Activated CD8-positive, alpha-beta memory T cell treated with anti-CD3 and anti-CD28 coated beads, Interleukin-2, amount 50 U/mL, for 1 hour (primary cell): Measurements from ENCODE around the gene C13orf46.

ENCODE experiments used
- DNase-seq: peaks from one replicate; pipeline ENCODE4 v3.0.0-alpha.2; 2020; ENCODE audit errors: extremely low read depth

The C13orf46 gene

DNA sequence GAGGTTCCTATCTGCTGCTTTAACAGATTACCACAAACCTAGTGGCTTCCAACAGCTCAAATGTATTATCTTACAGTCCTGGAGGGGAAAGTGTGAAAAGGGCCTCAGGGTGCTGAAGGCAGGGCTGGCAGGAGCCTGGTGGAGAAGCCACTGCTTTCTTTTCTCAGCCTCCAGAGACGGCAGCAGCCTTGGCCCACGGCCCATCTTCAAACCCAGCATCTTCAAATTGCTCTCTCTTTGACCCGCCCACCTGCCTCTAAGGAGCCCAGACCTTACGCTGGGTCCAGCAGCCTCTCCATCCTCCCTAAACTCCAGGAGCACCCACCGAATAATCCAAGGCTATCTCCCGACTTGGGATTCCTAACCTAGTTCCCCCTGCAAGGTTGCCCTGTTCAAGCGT, 35.6 kb downstream of the C13orf46 start:
- DNase-seq = no peak

DNA sequence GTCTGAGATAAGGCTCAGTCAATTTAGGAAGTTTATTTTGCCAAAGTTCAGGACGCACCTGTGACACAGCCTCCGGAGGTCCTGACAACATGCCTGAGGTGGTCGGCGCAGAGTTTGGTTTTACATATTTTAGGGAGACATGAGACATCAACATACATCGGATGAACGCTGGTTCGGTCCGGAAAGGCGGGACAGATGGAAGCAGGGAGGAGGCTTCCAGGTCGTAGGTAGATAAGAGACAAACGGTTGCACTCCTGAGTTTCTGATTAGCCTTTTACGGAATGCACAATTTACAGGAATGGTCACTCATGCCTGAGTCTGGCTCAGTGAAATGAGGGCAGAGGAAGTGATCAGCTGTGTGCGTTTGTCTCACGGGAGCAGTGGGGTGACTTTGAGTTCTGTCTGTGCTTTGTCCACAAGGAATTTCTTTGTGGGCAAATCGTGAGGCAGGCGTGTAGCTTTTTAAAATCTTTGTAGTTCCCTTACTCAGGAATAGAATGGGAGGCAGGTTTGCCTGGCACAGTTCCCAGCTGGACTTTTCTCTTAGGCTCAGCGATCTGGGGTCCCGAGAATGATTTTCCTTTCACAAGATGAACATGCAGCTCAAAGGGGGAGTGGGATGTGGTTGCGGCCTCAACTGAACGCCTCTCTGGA, 36.2 kb downstream of the C13orf46 start:
- DNase-seq = no peak

DNA sequence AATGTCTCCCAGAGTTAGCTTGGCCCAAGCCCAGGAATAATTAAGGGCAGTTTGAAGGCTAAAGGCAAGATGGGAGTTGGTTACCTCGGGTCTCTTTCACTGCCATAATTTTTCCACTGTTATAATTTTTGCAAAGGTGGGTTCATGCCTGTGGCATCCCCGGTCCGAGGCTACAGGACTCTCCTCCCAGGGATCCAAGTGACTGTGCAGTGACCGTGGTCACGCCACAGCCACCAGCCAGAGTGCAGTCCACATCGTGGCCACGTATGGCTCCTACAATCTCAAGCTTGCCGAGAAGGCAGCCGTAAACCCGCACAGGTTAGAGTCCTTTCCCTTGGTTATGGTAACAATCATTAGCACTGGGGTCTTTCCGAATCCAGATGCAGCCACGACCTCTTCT, 36.8 kb downstream of the C13orf46 start:
- no peak for DNase-seq

DNA sequence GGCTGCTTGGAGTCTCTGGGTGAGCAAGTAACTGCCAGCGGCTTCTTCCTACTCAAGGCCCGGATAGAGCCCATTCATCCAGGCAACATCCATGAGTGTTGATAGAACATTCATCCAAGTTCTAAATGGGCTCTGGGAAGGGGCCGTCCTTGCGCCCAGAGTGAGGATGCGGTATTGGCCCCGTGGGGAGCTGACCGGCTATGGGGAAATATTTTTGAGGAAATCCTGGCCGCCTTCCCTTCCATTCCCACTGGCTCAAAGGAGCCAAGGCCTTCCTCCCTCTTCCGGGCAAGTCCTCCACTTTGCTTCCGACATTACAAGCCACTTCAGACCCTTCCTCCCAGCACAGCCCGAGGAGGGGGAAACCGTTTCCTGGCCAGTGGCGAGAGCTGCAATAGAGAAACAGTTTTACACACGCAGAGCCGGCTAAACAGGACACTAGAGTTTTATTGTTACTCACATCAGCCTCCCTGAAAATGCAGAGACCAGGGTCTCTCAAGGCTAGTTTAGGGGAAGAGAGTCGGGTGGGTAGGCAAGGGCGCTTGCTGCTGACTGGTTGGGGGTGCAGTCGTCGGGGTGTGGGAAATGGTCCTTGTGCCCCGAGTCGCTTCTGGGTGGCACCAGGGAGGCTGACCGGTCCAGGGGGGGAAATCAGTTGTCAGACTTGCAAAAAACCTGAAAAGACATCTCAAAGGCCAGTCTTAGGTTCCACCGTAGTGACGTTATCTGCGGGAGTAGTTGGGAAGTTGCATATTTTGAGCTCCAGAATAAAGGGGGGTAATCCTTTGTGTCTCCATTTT, 37.5 kb downstream of the C13orf46 start:
- DNase-seq = no peak

DNA sequence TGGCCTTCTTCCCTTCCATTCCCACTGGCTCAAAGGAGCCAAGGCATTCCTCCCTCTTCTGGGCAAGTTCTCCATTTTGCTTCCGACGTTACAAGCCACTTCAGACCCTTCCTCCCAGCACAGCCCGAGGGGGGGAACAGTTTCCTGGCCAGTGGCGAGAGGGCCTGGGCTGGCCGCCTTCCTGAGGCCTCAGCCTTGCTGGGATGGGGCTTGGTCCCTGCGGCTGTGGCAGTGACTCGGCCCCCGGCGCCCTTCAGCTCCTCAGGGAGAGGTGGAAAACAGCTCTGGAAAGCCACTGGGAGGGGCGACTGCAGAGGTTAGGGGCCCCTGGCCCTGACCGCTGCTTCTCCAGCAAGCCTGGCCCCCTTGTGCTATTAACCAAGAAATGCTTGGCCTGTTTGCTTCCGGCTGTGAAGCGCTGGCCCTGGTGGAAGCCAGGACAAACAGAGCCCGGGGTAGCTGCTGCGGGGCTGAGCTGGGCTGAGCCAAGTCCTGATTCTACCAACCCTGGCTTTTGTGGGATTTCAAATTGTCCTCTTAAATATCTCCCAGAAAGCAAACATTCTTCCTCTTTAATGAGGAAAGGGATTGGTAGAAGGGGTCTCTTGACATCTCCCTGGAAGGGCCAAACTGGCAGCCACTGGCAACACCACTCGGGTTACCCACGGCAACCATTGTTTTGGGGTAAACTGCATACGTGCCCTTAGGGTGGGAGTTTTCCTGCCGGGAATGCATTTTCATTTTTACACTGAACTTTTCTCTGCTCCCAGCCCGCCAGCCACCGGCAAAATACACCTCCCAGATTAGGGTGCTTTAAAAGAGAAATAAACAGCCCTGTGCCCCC, 38.7 kb downstream of the C13orf46 start:
- no peak for DNase-seq

DNA sequence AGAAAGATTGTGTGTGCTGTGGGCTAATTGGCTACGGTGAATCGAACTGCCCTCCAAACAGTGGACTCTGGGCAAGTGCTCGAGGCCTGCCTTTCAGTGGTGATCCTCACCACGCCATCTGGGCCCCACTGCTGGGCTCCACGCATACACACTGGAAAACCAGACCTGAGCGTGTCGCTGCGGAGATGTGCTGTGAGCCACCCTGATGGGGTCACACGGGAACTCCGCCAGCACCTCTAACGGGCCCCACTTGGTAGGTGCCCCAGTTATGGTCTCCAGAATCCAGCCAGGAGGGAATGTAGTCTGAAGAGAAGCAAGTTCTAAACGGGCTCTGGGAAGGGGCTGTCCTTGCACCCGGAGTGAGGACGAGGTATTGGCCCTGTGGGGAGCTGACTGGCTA, 39.3 kb downstream of the C13orf46 start:
- no peak for DNase-seq

DNA sequence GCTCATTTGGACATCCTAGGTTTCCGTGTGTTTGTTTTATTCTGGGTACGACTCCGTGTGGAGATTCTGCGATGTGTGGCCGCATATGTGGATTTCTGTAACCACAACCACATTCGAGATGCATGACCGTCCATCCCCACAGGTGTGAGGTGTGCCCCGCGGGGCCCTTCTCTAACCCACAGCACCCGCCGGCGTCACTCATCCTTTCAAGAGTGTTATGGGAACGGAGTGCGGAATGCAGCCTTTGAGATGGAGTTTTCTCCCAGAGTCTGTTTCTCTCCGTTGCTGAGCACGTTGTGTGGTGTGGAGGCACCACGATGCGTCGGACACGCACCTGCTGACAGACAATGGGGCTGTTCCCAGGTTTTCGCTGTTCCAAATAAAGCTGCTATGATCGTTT, 40.0 kb downstream of the C13orf46 start:
- DNase-seq = no peak

DNA sequence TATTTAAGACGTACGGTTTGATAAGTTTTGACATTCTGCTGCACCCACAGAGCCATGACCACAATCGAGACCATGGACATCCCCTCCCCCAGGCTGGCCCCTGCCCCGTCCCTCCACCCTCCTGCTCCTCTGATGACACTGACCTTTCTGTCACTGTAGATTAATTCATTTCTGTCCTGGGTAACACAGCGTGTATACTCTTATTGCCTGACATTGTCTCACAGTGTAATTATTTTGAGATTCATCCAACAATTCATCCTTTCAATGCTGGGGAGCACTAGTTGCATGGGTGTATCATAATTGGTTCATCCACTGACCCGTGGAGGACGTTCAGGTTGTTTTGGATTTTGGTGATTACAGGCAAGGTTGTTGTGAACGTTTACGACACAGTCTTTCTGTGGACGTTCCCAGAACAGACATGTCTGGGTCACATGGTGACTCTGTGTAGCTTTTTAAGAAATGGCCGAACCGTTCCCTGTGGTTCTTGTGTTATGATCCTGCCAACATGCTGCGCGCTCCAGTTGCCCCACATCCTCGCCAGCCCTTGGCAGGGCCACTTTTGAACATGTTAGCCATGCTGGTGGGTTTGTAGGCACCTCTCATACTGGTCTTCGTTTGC, 41.9 kb downstream of the C13orf46 start:
- DNase-seq = no peak

DNA sequence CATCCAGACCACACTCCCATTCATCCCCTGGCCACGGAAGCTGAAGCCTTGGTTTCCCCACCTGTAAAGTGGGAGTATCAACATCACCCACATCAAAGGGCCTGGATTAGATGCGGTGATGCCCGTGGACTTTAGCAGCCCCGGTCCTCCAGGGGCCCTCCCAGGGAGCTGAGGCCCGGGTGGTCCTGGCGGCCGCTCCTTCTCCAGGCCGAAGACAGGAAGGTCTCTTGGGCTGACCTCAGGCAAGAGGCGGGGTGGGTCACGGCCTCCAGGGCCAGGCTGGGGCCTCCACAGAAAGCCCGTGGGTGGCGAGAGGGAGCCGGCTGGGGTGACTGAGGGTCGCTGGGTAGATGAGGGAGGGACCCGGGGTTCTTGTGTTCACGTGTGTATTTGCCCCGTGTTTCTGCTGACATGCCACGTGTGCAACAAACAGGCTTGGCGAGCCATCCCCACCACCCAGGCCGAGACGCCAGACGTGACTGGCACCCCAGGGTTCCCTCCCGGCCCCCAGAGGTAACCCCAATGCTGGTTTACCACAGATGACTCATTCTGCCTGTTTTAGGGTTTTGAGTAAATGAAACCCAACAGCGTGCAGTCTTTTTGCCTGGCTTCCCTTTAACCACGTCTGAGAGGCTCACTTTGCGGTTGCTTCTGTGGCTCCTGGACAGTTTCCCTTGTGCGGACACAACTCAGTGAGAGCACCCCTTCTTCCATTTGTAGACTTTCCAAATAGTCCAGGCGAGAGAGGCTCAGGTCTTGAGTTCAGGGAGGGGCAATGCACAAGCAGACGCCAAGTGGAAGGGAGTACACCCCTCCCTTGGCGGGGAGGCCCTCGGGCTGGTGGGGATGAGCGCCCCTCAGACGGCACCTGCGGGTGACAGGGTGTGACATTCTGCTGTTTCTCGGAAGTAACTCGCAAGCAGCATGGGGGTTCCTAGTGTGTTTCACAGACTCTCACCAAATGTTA, 42.9 kb downstream of the C13orf46 start:
- DNase-seq = peak; percentile 39

DNA sequence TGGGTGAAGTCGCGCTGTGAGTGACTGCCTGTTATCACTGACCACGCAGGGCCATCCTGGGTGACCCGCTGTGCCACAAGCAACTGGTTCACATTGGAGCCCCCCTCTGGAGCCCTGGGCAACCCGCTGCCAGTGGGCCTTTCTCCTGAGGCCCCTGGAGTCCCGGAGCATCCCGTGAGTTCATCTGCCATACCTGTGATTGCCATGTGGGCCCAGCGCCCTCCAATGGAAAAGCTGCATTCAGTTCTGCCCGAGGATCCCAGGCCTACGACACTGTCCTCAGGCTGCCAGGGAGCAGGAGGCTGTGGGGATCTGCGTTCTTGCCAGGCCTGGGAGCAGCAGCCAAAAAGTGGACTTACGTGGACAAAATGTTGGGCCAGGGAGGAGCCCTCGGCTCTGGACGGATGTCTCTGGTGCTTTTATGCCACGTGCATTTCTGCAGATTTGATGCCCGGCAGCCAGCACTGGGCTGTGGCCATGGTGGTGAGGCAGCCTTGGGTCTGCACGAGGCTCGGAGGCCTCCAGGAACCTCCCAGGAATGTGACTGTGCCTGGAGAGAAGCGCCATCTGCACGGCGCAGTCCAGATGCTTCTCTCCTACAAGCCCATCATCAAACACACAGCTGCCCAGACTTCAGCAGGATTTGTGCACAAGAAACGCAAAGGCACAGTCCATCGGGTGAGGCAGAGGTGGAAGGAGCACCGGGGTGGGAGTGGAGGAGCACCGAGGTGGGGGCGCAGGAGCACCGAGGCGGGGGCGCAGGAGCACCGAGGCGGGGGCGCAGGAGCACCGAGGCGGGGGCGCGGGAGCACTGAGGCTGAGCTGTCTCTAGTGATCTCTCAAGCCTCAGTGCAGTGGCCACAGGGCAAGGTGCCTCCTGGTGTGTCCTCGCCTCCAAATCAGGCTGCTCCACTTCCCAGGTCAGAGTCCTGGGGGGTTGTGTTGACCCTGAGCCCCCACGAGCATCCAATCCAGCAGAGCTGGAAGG, 44.0 kb downstream of the C13orf46 start:
- DNase-seq = no peak

DNA sequence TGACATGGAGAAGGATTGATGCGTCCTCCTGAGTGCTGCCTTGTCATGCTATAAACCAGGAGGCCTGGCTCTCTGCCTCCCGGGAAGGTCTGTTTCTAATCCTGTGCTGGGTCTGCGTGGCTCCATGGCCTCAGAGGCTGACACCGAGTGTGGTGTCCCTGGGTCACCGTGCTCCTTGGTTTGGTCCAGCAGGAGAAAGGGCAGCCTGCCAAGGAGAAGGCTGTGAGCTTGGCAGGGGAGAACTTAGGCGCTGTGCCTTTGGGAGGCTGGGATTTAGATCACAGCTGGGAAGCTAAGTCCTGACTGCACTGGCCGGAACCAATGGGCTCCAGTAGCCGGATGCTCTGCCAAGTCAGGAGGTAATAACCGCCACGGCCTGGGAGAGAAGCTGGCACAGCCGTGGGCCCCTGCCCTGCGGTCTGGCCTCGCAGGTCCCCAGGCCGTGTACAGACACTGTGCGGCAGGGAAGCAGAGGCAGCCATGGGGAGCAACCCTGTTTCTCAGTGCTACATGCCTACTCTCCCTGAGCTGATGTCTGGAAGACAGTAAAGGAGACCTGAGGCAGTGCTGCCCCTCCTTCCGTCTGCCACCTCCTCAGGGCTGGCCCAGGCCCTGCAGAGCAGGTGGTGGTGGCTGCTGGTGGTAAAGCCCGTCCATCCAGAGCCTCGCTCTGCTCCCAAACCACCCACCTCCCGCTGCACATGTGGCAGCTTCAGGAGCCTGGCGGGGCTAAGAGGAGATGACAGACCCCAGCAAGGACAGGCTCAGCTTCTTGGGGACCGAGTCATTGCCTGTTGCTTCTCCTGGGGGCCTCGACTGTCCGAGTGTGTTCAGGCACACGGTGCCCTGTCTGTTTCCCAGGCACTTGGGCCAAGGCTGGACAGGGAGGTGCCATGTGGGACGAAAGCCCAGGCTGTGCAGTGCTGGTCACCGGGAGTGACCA, 44.9 kb downstream of the C13orf46 start:
- no peak for DNase-seq

DNA sequence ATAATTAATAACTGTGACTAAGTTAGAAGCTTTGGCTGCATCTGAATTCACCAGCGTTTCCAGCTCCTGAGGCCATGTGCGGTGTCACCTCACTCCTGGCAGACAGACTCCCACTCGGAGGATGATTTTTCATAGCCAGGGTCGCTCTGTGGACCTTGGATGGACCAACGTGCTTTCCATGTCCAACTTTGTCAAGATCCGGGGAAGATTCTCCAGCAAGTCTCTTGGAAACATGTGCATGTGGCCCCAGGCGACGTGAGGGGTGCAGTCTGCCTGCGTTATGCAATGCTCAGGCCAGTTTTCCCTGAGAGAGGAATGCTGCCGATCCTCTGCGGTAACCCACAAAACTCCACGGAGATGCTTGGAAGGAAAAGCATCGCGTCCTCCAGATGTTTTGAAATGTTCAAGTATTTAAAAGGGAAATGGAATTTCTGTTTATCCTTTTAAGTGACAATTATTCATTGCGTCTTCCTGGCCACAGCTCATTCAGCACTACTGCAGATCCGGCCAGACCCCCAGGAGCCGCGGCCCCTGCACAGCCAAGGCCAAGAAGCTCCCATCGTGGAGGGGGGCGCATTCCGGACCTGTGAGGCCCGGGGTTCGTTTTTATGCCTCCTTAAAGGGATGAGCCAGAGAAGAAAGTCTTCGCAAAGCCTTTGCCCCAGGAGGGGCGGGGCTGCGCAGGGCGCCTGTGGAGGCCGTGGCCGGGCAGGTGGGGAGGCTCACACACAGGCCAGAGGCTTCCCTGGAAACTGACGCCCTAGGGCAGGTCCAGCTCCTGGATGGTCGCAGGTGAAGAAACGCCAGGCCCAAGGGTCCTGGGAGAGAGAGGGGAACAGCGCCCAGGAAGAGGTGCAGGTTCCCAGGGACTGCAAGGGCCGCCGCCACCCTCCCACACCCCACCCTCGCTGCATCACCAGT, 46.0 kb downstream of the C13orf46 start:
- DNase-seq = no peak

DNA sequence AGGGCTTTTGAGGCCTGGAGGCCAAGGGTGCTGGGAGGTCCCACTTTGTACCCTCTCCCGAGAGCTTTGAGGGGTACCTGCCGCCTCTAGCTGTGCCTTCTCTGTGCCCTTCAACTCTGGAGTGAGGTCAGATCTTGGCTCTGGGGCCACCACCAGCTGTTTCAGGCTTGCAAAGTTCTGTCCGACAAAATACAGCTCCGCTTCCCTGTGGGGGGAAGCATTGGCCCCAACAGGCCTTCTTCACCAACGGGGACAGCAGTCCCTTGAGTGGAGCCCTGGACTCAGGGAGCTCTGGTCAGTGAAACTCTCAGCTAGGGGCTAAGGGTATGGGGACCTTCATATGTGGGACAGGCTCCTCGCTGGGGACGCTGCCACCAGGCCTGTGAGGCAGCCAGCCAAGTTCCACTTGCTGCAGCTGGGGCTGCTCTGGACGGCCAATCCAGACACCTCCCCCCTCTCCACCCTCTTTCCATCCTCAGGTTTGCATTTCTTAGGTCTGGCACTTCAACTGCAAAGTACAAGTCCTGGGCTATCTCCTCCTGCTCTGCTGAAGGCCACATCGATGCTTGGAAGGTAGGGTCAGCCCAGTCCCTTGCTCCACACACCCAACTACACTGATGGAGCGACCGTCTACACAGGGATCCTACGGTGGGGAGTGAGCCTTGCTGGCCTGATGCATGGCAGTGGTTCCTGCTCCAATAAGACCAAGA, 46.8 kb downstream of the C13orf46 start:
- no peak for DNase-seq

DNA sequence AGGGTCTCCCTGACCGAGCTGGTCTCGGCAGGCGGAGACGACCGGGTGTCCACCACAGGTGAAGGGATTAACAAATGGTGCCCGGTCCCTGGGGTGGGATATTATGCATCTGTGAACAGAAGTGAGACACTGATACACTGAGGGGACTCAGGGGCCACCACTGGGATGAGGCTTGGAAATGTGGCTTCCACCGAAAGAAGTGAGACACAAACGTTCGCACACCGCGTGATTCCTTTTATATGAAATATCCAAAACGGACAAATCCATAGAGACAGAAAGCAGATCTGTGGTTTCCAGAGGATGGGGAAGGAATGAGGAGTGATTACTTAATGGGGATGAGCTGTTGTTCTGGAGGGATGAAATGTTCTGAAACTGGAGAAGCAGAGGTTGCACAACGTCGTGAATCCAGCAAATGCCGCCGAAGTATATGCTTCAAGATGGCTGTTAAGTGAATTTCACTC, 47.5 kb downstream of the C13orf46 start:
- DNase-seq = no peak

DNA sequence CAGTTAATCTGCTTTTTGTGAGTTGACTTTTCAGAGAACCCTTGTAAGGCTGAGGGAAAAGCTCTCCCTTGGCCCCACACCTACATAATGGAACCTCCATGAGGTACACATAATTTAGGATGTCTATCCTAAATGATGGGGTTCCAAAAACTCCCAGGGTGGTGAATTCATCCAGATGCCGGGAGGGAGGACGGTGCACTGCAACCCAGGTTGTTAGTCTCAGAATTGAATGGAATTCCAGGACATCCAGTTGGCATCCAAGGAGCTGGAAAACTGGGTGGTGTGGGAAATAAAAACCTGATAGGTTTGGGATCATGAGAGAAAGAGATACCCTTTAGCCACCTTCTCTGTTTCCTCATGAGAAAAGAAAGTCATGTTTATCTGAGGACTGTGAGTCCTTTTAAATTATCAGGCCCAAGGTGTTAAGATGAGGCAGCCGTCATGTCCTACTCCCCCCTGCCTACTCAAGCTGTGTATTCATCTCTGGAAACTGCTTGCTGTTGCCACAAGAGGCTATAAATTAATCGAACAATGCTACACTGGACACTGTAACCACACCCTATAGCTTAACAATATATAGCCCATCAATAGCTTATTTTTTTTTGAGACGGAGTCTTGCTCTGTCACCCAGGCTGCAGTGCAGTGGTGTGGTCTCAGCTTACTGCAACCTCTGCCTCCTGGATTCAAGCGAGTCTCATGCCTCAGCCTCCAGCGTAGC, 49.5 kb downstream of the C13orf46 start:
- no peak for DNase-seq
